ENCODE data around the gene CD74. TPM values are rescaled to one million over a fixed set of nuclear protein-coding genes. Genes with fewer than 3 reads are reported as not detected.

The CD74 gene
- polyA plus RNA-seq, 3 donors = 272 to 342 (median 317) TPM

- DNase-seq (ENCODE audit: low read depth in 3 of 3, low spot score in 2 of 3) = no peak
Measured at GRCh38 chr5:150374651-150375050, 38.1 kb downstream of the CD74 start.

DNA sequence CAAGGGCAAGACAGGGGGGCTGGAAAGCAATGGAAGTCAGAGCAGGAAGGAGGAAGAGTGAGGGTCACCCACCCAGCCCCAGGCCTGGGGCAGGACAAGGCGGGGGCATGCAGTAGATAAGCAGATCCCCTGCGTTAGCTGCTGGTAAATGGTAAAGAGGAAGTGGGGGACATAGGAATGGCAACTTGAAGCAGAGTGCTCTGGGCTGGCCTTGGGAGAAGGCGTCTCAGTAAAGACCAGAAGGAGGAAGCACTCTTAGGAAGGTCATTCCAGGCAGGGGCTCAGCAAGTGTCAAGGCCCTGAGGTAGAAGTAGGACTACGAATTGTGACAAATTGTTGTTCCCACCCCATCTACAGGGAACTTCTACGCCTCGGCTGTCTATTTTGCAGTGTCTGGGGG, 40.1 kb downstream of the CD74 start:
- no peak for DNase-seq (ENCODE audit: low read depth in 3 of 3, low spot score in 2 of 3)

DNA sequence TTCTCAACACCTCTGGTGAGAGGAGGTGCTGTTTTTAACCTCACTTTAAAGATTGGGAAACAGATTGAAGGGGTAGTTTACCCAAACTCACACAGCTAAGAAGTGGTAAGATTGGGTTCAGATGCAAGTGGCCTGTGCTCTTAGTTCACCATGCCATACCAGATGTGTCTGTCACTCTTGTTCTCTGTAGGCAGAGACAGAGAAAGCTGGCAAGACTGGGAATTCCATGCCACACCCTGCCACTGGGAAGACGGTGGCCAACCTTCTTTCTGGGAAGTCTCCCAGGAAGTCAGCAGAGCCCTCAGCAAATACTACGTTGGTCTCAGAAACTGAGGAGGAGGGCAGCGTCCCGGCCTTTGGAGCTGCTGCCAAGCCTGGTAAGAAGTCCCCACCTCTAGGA, 44.2 kb downstream of the CD74 start:
- no peak for DNase-seq (ENCODE audit: low read depth in 3 of 3, low spot score in 2 of 3)

DNA sequence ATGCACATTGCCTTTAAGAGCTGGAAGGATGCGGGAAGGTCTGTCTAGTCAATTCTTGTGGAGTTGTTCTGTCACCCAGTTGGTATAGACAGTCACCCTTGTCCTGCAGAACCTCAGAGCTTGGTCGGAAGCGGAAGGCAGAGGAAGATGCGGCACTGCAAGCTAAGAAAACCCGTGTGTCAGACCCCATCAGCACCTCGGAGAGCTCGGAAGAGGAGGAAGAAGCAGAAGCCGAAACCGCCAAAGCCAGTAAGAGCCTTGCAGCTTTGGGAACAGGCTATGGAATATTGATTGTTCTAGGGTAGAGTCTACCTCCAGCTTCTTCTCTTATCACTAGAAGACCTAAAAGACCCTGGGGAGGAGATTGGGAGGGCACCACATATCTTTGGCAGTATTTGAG, 48.7 kb downstream of the CD74 start:
- DNase-seq (ENCODE audit: low read depth in 3 of 3, low spot score in 2 of 3) = no peak

GRCh38 chr5:150363185-150363584, 49.5 kb downstream of the CD74 start:
- no peak for DNase-seq (ENCODE audit: low read depth in 3 of 3, low spot score in 2 of 3)

- no peak for DNase-seq (ENCODE audit: low read depth in 3 of 3, low spot score in 2 of 3)
Measured at GRCh38 chr5:150361301-150361700, 51.4 kb downstream of the CD74 start.

DNA sequence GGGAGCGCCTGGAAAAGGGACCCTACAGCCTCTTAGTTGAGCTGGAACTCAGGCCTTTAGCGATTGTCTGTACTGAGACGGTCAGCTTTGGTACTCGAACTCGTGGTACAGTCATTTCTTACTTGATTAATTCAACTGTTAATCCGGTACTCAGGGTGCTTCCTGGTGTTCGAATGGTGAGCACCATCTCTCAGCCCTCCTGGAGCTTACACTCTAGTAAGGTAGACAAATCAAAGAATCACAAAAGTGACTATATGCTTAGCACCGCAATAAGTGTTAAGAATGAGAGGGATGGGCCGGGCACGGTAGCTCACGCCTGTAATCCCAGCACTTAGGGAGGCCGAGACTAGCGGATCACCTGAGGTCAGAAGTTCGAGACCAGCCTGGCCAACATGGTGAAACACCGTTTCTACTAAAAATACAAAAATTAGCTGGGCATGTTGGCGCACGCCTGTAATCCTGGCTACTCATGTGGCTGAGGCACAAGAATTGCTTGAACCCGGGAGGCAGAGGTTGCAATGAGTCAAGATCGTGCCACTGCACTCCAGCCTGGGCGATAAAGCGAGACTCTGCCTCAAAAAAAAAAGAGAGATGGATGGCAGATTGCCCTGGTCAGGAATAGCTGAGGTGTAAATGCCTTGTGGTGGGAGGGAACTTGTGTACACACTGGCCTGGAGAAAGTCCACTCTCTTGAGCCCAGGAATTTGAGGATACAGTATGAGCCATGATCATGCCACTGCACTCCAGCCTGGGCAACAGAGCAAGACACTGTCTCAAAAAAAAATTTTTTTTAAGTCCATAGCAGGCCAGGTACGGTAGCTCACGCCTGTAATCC, 54.2 kb downstream of the CD74 start:
- no peak for DNase-seq (ENCODE audit: low read depth in 3 of 3, low spot score in 2 of 3)

DNA sequence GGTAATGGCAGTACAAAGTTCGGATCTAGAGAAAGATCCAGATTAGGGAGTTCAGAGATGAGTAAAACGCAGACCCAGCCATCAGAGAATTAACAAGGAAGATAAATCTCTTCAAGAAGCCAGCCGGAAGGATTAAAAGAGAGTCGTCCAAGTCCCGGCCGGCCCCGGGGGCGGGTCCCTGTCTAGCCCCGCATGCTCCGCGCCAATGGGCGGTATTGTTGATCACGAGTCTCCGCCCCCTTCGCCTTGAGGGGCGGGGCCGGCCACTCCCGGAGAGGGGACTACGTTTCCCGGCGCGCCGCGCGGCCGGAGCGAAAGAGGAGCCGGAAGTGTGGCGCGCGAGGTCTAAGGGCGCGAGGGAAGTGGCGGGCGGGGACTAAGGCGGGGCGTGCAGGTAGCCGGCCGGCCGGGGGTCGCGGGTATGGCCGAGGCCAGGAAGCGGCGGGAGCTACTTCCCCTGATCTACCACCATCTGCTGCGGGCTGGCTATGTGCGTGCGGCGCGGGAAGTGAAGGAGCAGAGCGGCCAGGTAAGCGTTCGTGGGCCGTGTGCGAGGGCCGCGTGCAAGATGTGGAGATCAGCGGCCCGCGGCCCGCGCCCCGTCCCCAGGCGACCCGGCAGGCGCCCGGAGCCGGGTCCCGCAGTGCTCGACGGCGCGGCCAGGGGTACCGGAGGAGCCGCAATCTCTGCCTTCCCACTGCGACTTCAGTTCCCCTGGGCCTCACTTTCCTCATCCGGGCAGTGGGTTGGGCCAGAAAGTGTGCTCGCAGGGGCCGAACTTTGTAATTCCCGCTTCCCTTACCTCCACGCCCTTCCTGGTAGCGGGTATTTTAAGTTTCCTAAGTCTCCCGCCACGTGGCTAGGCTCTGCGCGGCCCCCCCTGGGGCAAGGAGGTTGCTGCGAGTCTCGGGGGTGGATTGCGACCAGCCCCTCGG, 55.1 kb downstream of the CD74 start, which contains the start of gene TCOF1:
TCOF1 (plus strand) TSS at position 372 of the 935 bp plus-strand sequence; CDS start at position 422, 50 bp downstream.
- peak; percentile 85 to 95 (median 89) for DNase-seq (ENCODE audit: low read depth in 3 of 3, low spot score in 2 of 3)

- DNase-seq (ENCODE audit: low read depth in 3 of 3, low spot score in 2 of 3) = no peak
Measured at GRCh38 chr5:150356575-150357294, 56.0 kb downstream of the CD74 start.

DNA sequence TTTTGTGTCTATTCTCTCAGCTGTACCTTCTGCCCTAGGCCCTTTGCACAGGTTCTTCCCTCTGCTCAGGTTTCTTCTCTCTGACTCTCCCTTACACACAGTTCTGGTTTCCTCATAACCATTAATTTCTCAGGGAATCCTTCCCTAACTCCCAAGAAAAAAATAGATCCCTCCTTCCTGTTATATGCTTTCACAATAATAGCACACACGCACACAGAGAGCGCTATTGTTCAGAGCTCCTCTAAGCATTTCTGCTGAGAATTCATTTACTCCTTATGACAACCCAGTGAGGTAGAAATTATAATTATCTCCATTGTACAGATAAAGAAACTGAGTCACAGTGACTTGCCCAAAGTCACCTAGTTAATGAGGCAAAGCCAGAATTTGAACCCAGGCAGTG, 56.9 kb downstream of the CD74 start:
- no peak for DNase-seq (ENCODE audit: low read depth in 3 of 3, low spot score in 2 of 3)

- no peak for DNase-seq (ENCODE audit: low read depth in 3 of 3, low spot score in 2 of 3)
Measured at GRCh38 chr5:150353032-150353675, 59.6 kb downstream of the CD74 start.

DNA sequence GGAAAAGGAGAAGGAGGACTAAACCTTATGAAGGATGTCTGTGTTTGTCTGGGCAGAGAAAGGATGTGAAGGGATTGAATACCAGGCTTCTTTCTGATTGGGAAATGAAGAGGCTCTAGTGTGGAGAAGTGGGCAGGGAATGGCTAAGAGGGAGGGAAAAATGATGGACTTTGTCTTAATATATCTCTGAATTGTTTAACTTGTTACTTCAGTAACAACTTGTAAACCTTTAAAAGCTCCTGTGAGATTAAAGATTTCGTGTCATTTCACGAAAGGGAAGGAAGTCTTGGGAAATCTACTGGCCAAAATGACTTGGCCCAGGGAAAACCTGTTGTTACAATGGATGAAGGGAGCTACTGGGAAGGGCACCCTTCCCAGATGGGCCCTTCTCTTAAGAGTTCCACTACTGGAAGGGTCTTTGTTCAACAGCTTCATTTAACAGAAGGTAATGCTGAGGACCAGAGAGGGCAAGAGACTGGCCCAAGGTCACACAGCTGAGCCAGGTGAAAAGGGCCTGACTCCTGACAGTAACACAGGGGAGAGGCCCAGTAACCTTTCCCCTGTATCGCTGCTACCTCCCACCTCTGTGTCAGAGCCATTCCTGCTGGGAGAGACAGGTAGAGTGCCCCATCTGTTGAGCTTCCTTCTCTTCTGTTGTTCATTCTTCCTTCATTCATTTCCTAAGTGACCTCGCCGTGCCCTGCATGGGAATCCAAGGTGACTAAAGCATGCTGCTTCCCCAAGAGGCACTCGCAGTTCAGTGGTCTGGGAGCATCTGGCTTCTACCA, 60.3 kb downstream of the CD74 start:
- no peak for DNase-seq (ENCODE audit: low read depth in 3 of 3, low spot score in 2 of 3)

Other genes starting within 250 kb of the CD74 start
- gene CDX1, start 246.1 kb downstream of the CD74 start, polyA plus RNA-seq (ENCODE audit: insufficient read length in 3 of 3) = under 1 TPM; 0.54 to 0.89 (median 0.62) TPM
- under 1 TPM in 2 of 3 donors, not detected in 1; 0.06 to 0.07 TPM for gene SLC6A7, start 222.8 kb downstream of the CD74 start, polyA plus RNA-seq (ENCODE audit: insufficient read length in 3 of 3)
- gene CAMK2A, start 123.1 kb downstream of the CD74 start, polyA plus RNA-seq (ENCODE audit: insufficient read length in 3 of 3) = 1 to 10 TPM; 2.5 to 4.4 (median 2.5) TPM
- 1 to 10 TPM; 2.6 to 3.2 (median 2.7) TPM for gene ARSI, start 110.0 kb downstream of the CD74 start, polyA plus RNA-seq (ENCODE audit: insufficient read length in 3 of 3)
- 10 to 100 TPM; 33.0 to 36.4 (median 34.0) TPM for gene TCOF1, start 55.2 kb downstream of the CD74 start, polyA plus RNA-seq (ENCODE audit: insufficient read length in 3 of 3)
- 1,000 to 10,000 TPM; 2,305 to 2,430 (median 2,384) TPM for gene RPS14, start 36.8 kb upstream of the CD74 start, polyA plus RNA-seq (ENCODE audit: insufficient read length in 3 of 3)
- 10 to 100 TPM; 52.3 to 54.2 (median 54.1) TPM for gene NDST1, start 95.2 kb upstream of the CD74 start, polyA plus RNA-seq (ENCODE audit: insufficient read length in 3 of 3)
- gene SYNPO, start 227.8 kb upstream of the CD74 start, polyA plus RNA-seq (ENCODE audit: insufficient read length in 3 of 3) = 10 to 100 TPM; 85.2 to 98.9 (median 97.3) TPM
- gene MYOZ3, start 248.3 kb upstream of the CD74 start, polyA plus RNA-seq (ENCODE audit: insufficient read length in 3 of 3) = 1 to 10 TPM; 5.7 to 6.2 (median 5.8) TPM

All from right renal cortex interstitium (tissue), 3 donors.